CD4-positive, alpha-beta T cell treated with Interleukin-15 for 1 hour (primary cell): Measurements from ENCODE around the gene CAB39L.

Experiments used
- DNase-seq: peaks from one replicate; pipeline ENCODE4 v3.0.0-alpha.2; 2020

Gene CAB39L

GRCh38 chr13:49395878-49396380, 47.9 kb downstream of the CAB39L start:
- DNase-seq, result no peak

GRCh38 chr13:49395451-49395865, 48.4 kb downstream of the CAB39L start:
- no peak for DNase-seq

DNA sequence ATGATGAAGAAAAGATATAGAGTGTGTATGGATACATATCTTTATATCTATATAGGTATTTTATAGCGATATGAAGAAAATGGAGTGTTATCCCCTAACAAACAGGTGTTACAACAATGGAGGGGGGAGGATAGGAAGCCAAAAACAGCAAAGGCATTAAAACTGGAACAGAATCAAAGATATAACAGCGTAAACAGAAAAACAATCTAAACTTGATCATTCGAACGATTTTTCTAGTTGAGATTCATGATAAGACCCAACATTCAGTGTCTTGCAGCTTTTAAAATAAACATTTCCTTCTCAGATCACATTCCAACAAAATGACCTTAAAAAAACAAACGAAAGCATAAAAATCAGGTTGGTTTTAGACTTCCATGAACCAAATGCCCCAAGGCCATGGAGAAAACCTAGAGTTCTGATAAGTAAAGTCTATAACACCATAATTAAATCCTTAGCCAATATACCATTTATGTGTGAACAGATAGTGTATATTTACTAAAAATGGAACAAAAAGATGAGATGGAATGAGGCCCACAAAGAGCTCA, 55.7 kb downstream of the CAB39L start:
- DNase-seq, result no peak

GRCh38 chr13:49386664-49387063, 57.2 kb downstream of the CAB39L start:
- no peak for DNase-seq

- DNase-seq, result no peak
Measured at GRCh38 chr13:49376121-49376520, 67.7 kb downstream of the CAB39L start.

DNA sequence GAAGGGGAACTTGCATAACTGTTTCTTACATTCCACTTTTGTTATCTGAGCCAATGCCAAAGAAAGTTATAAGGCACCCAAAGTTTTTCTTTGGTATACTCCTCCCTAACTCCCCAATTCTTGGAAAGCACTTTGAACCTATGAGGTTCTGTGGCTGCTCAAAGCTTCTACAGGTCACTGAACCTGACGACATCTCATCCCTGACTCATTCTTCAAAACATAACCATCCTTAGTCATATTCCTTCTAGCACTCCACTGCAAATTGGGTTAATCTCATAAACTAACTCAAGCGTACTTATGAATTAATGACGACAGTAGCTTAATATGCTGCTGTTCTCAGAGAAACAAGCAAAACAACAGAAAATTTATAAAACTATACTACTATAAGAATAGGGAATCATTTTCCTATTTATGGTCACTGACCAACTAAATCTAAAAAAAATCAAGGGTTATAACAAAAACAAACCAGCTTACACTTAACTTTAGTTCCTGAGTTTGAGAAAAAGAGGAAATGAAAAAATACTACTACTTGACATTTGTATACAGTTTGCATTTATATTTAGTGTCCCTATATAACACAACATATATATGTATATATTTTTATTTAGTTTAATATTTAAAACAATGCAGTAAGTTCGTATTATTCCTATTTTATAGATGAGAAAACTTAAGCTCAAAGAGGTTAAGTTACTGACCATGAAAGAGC, 69.1 kb downstream of the CAB39L start:
- no peak for DNase-seq

GRCh38 chr13:49373716-49374115, 70.1 kb downstream of the CAB39L start:
- DNase-seq, result no peak

DNA sequence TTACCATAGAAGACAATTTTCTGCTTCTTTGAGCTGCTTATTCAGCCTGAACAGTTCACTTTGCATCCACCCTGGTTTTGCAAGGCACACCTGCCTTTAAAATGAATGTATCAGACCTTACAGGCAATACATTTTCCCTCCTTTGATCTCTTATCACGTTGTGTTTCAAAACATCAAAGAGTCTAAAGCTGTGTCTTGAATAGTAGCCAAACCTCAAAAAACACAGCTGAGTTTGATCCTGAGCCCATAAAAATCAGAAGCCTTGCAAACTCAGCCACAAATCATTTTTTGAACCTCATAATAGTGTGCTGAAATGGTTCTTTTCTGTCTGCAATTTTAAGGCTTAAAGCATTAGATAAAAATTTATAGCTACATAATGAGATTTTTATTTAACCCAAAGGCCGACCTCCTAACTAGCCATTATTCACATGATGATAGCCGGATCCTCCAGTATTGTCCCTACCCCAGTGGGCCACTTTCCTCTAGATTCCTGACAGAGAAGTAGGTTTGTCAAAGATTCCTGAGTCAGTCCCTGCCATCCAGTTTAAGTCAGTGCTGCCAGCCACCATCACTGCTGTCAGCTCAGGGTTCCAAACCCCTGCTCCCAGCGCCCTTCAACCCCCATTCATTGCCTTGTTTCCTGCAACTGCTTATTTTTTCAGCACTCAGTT, 71.8 kb downstream of the CAB39L start:
- no peak for DNase-seq

GRCh38 chr13:49370371-49370770, 73.5 kb downstream of the CAB39L start:
- no peak for DNase-seq

DNA sequence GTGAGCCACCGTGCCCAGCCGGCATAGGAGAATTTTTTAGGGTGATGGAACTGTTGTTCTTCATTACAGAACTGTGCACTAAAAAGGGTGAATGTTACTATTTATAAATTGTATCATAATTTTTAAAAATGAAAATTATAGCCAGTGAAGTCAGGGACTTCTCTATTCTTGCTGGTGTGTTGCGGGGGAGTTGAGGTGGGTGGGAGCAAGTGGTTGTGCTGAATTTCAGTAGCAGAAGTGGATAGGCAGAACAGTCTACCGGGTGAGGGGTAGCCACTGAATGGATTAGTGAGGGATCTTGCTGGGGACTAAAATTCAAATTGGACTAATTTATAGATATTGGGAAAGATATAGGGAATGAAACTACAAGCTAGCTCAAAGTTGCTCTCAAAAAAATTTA, 74.0 kb downstream of the CAB39L start:
- DNase-seq, result no peak

DNA sequence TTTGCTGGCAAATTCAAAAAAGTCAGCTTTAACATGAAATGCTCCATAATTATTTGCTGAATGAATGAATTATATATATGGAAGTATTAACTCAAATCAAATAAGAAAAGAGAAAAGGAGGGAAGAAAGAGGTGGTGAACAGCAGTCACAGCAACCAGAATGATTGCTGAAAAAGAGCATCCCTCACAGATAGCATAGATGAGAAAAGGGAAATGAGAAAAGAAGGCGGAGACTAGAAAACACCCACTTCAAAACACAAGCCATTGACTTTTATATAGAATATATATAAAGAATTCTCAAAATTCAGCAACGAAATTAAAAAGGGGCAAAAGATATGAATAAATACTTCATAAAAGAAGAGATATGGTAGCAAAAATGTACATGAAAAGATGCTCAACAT, 75.2 kb downstream of the CAB39L start:
- DNase-seq, result no peak

DNA sequence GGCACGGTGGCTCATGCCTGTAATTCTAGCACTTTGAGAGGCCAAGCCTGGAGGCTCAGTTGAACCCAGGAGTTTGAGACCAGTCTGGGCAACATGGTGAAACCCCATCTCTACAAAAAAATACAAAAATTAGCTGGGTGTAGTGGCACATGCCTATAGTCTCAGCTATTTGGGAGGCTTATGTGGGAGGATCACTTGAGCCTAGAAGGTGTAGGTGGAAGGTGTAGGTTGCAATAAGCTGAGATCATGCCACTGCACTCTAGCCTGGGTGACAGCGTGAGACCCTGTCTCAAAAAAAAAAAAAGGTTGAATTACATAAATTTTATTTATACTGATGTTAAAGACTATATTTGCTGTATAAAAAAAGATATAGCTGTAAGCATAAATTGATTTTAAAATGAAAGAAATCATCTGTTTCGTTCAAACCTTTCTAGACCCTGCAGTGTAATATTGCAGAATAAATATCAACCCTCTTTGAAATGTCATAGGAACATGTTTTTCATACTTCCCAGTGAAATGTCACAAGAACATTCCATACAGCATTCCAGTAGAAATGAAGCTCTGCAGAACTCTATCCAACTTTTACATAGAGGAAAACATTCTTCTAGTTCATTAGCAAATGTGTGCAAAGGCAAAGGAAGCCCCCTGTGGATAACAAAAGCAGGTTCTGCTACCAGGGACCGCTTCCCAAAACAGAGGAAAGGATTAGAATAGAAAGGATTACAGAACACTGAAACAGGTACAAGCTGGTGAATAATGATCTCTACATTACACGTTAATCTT, 76.0 kb downstream of the CAB39L start:
- DNase-seq, result no peak

- no peak for DNase-seq
Measured at GRCh38 chr13:49366841-49367240, 77.0 kb downstream of the CAB39L start.

- no peak for DNase-seq
Measured at GRCh38 chr13:49357694-49358093, 86.2 kb downstream of the CAB39L start.

DNA sequence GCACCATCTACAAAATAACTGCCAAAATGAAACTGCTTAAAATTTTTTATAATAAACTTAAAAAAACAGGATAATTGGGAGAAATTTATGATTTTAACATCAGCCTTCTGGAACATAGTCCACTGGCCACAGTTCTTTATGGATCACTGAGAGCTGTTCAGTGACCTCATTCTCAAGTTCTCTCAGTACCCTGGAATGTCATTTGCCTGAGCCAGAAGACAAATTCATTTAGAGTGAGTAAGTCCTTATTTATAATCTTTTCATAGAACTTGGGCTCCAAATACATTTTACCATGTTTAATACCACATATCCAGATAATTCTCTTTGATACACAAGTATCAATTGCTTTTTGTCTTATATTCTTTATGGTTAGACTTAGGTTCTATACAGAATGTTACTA, 87.6 kb downstream of the CAB39L start:
- DNase-seq, result no peak

- DNase-seq, result no peak
Measured at GRCh38 chr13:49354719-49355118, 89.1 kb downstream of the CAB39L start.

GRCh38 chr13:49353908-49354307, 90.0 kb downstream of the CAB39L start:
- no peak for DNase-seq

DNA sequence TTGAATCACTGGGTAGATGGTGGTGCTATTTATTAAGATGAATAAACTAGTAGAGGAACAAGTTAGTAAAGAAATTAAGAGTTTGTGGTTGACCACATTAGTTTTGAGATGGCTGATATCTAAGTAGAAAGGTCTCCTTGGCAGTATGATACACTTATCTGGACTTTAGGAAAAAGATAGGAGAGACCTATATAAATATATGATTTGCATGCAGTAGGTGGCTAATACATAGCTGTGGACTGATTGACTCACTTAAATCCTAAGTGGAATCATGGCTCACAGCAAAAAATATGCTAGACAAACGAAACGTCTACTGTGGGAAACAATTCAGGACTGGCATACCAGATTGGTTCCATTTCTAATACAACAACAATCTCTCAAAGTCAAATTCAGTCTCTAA, 92.0 kb downstream of the CAB39L start:
- DNase-seq, result no peak

DNA sequence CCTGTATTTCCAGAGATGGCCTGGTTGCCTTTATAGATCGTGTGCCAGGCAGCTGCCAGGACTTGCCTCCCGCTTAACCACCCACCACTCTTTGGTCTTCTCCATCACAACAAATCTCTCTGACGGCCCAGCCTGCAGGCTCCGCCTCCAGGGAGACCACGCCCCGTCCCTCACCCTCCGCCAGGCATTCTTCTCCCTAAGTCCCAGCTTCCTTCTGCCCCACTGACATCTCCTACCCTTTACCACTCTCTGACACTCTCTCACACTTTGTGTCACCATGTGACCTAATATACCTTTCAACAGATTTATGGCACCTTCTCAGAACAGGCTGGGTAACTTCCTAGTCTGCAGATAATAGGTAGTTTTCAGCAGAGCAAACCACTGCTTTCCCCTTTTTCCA, 95.1 kb downstream of the CAB39L start:
- no peak for DNase-seq

DNA sequence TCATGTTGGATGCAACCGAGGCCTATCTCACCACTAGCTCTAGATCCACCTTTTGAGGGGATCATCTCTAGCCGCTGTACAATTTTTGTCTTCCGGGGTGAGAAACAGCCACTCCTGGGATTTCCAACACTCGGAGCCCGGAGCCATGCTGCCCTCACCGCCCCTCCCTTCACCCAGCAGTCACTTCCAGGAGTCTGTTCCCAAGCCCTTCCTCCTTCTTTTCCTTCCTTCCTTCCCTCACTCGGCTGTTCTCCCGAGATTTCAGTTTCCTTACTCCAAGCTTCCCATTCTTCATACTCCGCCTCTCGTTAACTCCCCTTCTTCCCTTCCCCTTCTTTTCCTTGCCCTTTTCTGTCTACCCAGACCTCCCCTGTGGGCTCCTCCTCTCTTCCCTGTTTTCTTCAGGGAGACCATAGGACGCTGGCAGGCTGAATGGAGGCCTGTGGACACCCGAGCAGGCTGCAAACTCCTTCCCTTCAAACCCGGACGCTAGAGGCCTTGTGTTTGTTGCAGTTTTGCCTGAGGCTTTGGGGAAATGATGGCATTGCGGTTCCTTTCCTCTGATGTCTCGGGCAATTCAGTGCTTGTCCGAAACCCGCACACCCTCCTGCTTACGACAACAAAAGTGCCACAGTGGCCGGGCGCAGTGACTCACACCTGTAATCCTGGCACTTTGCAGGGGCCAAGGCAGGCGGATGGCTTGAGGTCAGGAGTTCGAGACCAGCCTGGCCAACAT, 96.0 kb downstream of the CAB39L start:
- no peak for DNase-seq

DNA sequence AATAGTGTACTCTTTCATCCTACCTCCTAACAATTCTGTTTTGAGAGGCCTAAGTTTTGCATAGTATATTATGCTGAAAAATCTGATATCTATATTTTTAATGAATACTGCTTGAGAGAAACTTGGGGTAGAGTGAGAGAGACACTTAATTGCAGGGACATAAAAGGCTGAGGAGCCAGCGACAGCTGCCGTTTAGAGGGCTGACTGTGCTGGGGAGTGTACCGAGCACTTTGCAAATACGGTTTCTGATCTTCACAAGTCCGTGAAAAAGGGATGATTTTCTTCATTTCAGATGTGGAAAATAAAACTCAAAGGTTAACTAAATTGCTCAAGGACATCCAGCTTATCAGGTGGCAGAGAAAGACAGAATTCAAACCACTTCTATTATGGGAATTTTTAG, 97.4 kb downstream of the CAB39L start:
- no peak for DNase-seq

GRCh38 chr13:49343731-49344130, 100.1 kb downstream of the CAB39L start:
- DNase-seq, result no peak

DNA sequence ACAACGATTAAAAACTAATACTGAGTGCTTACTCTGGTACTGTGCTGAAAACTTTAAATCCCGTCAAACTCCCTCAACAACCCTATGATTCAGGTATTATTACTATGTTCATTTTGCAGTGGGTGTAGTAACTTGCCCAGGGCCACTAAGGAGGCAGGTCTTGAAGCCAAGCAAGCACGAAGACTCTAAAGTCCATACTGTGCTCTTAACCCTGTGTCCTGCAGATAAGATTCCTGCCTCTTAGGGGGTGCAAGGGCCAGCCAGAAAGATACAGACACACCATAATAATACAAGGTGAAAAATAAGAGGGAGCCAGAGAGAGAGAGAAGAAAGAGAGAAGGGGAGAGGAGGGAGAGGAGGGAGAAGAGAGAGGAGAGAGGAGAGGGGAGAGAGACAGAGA, 100.6 kb downstream of the CAB39L start:
- DNase-seq, result no peak
